HepG2 (cell line): ENCODE measurements around the gene VSNL1. TPM values are rescaled to one million over a fixed set of nuclear protein-coding genes. Genes with fewer than 3 reads are reported as not detected.

Source experiments
- HNRNPUL1 ChIP-seq: fragments of 200-400 bp; formaldehyde crosslinking; IDR thresholded peaks from 2 replicates; pipeline ENCODE4 v1.6.1; 2017; ENCODE audit warnings: low read depth, mild to moderate bottlenecking, low read length, moderate library complexity
- IRF2 ChIP-seq: IDR thresholded peaks from 2 replicates; pipeline ENCODE4 v1.6.1; 2018; ENCODE audit warnings: missing genetic modification reagents, missing compliant biosample characterization
- KAT8 ChIP-seq: IDR thresholded peaks from 2 replicates; pipeline ENCODE4 v1.6.1; 2016; ENCODE audit warnings: missing genetic modification reagents, missing compliant biosample characterization
- KMT2B ChIP-seq: IDR thresholded peaks from 2 replicates; pipeline ENCODE4 v1.6.1; 2016; ENCODE audit warnings: missing genetic modification reagents, missing compliant biosample characterization
- MIXL1 ChIP-seq: IDR thresholded peaks from 2 replicates; pipeline ENCODE4 v1.6.1; 2016
- MXD1 ChIP-seq: sonication (generic); formaldehyde crosslinking; IDR thresholded peaks from 2 replicates; pipeline ENCODE4 v1.4.0; 2020; ENCODE audit warnings: mild to moderate bottlenecking, missing genetic modification reagents
- MXD4 ChIP-seq: IDR thresholded peaks from 2 replicates; pipeline ENCODE4 v1.6.1; 2016; ENCODE audit warnings: mild to moderate bottlenecking, missing biosample characterization, missing genetic modification reagents
- NFYB ChIP-seq: sonication (generic); formaldehyde crosslinking; IDR thresholded peaks from 2 replicates; pipeline ENCODE4 v1.4.0; 2020; ENCODE audit warnings: missing genetic modification reagents
- NKX3-1 ChIP-seq: sonication (generic); formaldehyde crosslinking; IDR thresholded peaks from 2 replicates; pipeline ENCODE4 v1.5.0; 2020; ENCODE audit warnings: missing genetic modification reagents
- RAD51 ChIP-seq: fragments of 450-650 bp; IDR thresholded peaks from 2 replicates; pipeline ENCODE4 v1.6.1; 2016; ENCODE audit warnings: borderline replicate concordance
- SAP130 ChIP-seq: IDR thresholded peaks from 2 replicates; pipeline ENCODE4 v1.6.1; 2016; ENCODE audit warnings: low read depth
- STAT5B ChIP-seq: sonication (generic); formaldehyde crosslinking; IDR thresholded peaks from 2 replicates; pipeline ENCODE4 v1.4.0; 2020; ENCODE audit warnings: missing genetic modification reagents
- TSC22D2 ChIP-seq: sonication (generic); formaldehyde crosslinking; IDR thresholded peaks from 2 replicates; pipeline ENCODE4 v1.5.1; 2020; ENCODE audit warnings: missing genetic modification reagents, mild to moderate bottlenecking, borderline replicate concordance
- ZFP91 ChIP-seq: sonication (generic); formaldehyde crosslinking; IDR thresholded peaks from 2 replicates; pipeline ENCODE4 v1.9.0; 2022; ENCODE audit warnings: missing genetic modification reagents, mild to moderate bottlenecking, borderline replicate concordance
- ZNF225 ChIP-seq: sonication (generic); formaldehyde crosslinking; IDR thresholded peaks from 2 replicates; pipeline ENCODE4 v1.4.0; 2020; ENCODE audit warnings: mild to moderate bottlenecking, missing genetic modification reagents
- ZNF550 ChIP-seq: sonication (generic); formaldehyde crosslinking; IDR thresholded peaks from 2 replicates; pipeline ENCODE4 v1.4.0; 2020; ENCODE audit warnings: mild to moderate bottlenecking, missing genetic modification reagents, borderline replicate concordance
- ZNF607 ChIP-seq: sonication (generic); formaldehyde crosslinking; IDR thresholded peaks from 2 replicates; pipeline ENCODE4 v1.5.1; 2020; ENCODE audit warnings: missing genetic modification reagents, mild to moderate bottlenecking, borderline replicate concordance
- ZNF780A ChIP-seq: sonication (generic); formaldehyde crosslinking; IDR thresholded peaks from 2 replicates; pipeline ENCODE4 v1.8.0; 2022; ENCODE audit warnings: mild to moderate bottlenecking, missing genetic modification reagents, moderate library complexity
- polyA plus RNA-seq, 8 experiments: library from polyadenylated mRNA; depleted of rRNA in 3 of 8; stranded (reverse) in 7 of 8; unstranded in 1 of 8; fragments of >200 nt; fragmentation: Illumina TruSeq in 4 of 8; extraction: Trizol in 4 of 8; gene quantifications; 2 replicates each; pipeline versions ENCODE4 v1.2.1 to v1.2.3, GENCODE V29; 2011 to 2016; ENCODE audit warnings: low read depth in 4 of 8, missing spikeins in 1 of 8, mixed read lengths in 1 of 8; ENCODE audit not compliant: insufficient read depth in 1 of 8
- total RNA-seq, 5 experiments: library from RNA; depleted of rRNA; stranded (reverse); fragments of >200 nt; fragmentation: Illumina TruSeq; extraction: Trizol; gene quantifications; 2 replicates each; pipeline ENCODE4 v1.2.3, GENCODE V29; 2016; ENCODE audit warnings: low read depth in 1 of 5
- TF ChIP-seq, protein P1 (sequence below): sonication (generic); formaldehyde crosslinking; IDR thresholded peaks from 2 replicates; pipeline ENCODE4 v1.5.1; 2020; ENCODE audit warnings: missing genetic modification reagents, mild to moderate bottlenecking, borderline replicate concordance
- TF ChIP-seq, protein P2 (sequence below): sonication (generic); formaldehyde crosslinking; IDR thresholded peaks from 2 replicates; pipeline ENCODE4 v1.4.0; 2020; ENCODE audit warnings: missing genetic modification reagents, borderline replicate concordance
- TF ChIP-seq, protein P3 (sequence below): sonication (generic); IDR thresholded peaks from 2 replicates; pipeline ENCODE4 v1.6.1; 2016; ENCODE audit warnings: low read depth, borderline replicate concordance
- TF ChIP-seq, protein P4 (sequence below): IDR thresholded peaks from 2 replicates; pipeline ENCODE4 v1.6.1; 2016; ENCODE audit warnings: mild to moderate bottlenecking

VSNL1 gene
- total and polyA plus RNA-seq, 2 of the 13 experiments (the other 11 are each of a cell fraction or from before 2014, with no cell fraction given) = 63.2 to 95.9 TPM

DNA sequence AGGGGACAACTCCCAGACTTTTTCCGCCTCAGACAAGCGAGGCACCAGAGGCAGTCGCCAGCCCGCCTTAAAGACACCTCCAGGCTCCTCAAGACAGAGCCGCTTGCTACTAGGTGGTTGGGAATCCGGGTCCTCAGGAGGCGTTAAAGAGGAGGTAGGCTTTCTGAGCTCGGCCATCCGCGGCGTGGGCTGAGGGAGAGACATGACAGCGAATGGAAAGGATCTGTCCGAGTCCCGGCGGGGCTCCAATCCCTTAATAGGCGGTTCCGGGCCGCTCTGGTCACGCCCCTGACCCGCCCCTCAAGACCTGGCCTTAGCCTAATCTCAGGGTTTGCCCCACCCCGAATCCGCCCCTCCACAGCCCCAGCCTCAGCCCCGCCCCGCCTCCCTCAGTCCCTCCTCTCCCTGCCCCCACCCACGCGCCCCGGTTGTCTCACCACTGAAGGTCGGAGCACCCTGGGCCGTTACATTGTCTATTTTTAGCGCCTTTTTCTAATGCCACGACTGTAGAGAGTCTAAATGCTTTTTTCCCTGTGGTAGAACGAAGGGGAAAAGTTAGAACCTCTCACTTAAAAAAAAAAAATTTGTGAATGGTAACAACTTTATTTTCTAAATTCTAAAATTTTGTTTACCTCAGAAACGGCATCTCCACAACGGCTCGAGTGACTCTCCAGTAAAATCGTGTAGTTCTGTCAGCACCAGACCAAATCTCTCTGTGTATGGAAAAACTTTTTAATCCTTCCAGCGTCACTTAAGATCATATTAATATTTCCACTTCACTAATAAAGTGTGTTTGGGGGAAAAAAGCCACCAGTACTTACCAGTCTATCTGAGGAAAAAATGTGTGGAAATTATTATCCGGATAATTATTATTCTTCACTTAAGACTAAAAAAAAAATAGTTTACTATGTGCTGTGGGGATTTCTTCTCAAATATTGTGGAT is 22.0 kb upstream of the VSNL1 start, which contains the start of gene RAD51AP2 (continued):
- TF ChIP-seq RAD51 (no peak), MIXL1 (no peak), ZFP91 (peak; percentile 43; the same call in 1 of the 2 replicates), NKX3-1 (no peak), SAP130 (CRISPR knock-in tag) (peak; percentile 58), ZNF225 (CRISPR knock-in tag) (no peak), ZNF550 (CRISPR knock-in tag) (no peak), MXD4 (CRISPR knock-in tag) (no peak), ZNF780A (CRISPR knock-in tag) (no peak), MXD1 (CRISPR knock-in tag) (0 out of 2 replicates have a peak, but pooled peaks have one; percentile 50), IRF2 (CRISPR knock-in tag) (no peak), KMT2B (CRISPR knock-in tag) (peak; percentile 19; the same call in 1 of the 2 replicates), NFYB (CRISPR knock-in tag) (peak; percentile 60; the same call in 1 of the 2 replicates), HNRNPUL1 (no peak), STAT5B (CRISPR knock-in tag) (no peak), KAT8 (CRISPR knock-in tag) (peak; percentile 45; the same call in 1 of the 2 replicates), ZNF607 (CRISPR knock-in tag) (0 out of 2 replicates have a peak, but pooled peaks have one; percentile 41), TSC22D2 (CRISPR knock-in tag) (no peak; the same call in 1 of the 2 replicates)
- TF ChIP-seq, protein P1, sequence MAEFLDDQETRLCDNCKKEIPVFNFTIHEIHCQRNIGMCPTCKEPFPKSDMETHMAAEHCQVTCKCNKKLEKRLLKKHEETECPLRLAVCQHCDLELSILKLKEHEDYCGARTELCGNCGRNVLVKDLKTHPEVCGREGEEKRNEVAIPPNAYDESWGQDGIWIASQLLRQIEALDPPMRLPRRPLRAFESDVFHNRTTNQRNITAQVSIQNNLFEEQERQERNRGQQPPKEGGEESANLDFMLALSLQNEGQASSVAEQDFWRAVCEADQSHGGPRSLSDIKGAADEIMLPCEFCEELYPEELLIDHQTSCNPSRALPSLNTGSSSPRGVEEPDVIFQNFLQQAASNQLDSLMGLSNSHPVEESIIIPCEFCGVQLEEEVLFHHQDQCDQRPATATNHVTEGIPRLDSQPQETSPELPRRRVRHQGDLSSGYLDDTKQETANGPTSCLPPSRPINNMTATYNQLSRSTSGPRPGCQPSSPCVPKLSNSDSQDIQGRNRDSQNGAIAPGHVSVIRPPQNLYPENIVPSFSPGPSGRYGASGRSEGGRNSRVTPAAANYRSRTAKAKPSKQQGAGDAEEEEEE (CRISPR knock-in tag) = no peak
- TF ChIP-seq, protein P2, sequence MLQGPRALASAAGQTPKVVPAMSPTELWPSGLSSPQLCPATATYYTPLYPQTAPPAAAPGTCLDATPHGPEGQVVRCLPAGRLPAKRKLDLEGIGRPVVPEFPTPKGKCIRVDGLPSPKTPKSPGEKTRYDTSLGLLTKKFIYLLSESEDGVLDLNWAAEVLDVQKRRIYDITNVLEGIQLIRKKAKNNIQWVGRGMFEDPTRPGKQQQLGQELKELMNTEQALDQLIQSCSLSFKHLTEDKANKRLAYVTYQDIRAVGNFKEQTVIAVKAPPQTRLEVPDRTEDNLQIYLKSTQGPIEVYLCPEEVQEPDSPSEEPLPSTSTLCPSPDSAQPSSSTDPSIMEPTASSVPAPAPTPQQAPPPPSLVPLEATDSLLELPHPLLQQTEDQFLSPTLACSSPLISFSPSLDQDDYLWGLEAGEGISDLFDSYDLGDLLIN (CRISPR knock-in tag) = 0 out of 2 replicates have a peak, but pooled peaks have one; percentile 6
- TF ChIP-seq, protein P3, sequence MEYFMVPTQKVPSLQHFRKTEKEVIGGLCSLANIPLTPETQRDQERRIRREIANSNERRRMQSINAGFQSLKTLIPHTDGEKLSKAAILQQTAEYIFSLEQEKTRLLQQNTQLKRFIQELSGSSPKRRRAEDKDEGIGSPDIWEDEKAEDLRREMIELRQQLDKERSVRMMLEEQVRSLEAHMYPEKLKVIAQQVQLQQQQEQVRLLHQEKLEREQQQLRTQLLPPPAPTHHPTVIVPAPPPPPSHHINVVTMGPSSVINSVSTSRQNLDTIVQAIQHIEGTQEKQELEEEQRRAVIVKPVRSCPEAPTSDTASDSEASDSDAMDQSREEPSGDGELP = no peak
- TF ChIP-seq, protein P4, sequence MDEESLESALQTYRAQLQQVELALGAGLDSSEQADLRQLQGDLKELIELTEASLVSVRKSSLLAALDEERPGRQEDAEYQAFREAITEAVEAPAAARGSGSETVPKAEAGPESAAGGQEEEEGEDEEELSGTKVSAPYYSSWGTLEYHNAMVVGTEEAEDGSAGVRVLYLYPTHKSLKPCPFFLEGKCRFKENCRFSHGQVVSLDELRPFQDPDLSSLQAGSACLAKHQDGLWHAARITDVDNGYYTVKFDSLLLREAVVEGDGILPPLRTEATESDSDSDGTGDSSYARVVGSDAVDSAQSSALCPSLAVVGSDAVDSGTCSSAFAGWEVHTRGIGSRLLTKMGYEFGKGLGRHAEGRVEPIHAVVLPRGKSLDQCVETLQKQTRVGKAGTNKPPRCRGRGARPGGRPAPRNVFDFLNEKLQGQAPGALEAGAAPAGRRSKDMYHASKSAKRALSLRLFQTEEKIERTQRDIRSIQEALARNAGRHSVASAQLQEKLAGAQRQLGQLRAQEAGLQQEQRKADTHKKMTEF (CRISPR knock-in tag) = peak; percentile 17; the same call in 1 of the 2 replicates
